Measurements from ENCODE around the gene CTXN1. TPM values are rescaled to one million over a fixed set of nuclear protein-coding genes. Genes with fewer than 3 reads are reported as not detected.
"Not testable (repeated sequence)": the region's sequence is repeated elsewhere in the genome, so short reads cannot be mapped to it uniquely, and the experiment has no call there.

The CTXN1 gene
- total RNA-seq: 5.9 TPM

DNA sequence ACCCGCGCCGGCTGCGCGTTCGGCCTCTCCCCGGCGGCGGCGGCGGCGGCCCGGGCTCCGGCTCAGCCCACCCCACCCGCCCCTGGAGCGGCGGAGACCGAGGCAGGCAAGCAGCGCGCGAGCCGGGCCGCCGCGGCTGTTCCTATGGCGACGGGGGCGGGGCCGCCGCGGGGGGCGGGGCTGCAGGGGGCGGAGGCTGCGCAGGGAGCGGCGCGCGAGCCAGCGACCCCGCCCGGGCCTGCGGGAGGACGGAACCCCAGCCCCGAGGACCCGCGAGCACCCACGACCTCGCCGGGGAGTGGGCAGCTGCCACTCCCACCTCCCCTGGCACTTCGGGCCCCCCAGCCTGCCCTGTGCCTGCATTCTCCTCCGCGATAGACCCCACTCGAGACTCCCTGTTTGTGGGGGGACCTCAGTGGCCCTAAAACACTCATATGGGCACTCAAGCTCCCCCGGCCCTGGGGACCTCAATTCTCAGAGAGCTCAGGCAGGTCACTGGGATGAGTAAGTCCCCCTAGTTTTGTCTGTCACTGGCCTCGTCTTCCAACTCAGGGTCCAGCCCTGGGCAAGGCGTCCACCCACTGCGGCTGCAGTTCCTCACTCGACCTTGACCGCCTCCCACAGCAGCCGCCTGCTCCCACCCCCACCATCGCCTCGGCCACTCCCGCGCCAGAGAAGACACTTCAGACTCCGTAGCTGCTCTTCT is at the start of gene CTXN1:
TSS of gene CTXN1 (minus strand) at position 115 of the 706 bp plus-strand sequence. CDS start 597 bp downstream, outside the sequence.
- DNase-seq (ENCODE audit: low spot score): peak; percentile 60

DNA sequence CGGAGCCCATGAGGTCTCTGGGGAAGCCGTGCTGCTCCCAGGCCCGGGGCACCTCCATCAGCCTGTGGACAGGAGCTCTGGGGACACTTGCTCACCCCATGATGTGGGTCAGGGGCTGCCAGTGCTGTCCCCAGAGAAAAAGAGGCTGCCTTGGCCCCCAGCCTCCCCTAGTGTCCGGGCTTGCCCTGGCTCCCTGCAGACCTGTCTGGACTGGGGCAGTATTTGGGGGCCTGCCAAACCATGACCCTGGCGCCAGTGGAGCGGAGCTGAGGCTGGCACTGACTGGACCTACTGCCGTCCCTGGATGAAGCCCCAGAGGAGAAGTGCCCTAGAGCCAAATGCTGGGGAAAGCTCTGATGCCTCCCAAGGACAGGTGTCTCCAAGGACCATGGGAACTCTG is 49.1 kb upstream of the CTXN1 start:
- DNase-seq (ENCODE audit: low spot score): no peak

DNA sequence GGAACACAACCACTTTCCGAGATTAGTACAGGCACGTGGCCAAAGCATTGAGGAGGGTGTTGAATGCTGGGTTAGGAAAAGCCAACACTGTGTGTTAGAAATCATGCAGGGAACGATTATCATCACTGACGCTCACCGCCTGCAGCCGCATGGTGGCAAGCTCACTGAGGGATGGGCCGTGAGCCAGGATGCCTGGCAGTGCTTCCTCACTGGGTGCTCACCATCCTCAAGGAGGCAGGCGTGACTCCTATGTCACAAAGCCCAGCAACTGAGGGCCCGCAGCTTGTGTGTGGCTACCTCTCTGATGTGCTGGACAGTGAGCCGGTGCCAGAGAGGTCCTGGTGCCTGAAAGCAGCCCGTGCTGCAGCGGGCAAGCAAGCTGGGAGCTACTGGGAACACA is 47.9 kb upstream of the CTXN1 start:
- DNase-seq (ENCODE audit: low spot score): no peak

DNA sequence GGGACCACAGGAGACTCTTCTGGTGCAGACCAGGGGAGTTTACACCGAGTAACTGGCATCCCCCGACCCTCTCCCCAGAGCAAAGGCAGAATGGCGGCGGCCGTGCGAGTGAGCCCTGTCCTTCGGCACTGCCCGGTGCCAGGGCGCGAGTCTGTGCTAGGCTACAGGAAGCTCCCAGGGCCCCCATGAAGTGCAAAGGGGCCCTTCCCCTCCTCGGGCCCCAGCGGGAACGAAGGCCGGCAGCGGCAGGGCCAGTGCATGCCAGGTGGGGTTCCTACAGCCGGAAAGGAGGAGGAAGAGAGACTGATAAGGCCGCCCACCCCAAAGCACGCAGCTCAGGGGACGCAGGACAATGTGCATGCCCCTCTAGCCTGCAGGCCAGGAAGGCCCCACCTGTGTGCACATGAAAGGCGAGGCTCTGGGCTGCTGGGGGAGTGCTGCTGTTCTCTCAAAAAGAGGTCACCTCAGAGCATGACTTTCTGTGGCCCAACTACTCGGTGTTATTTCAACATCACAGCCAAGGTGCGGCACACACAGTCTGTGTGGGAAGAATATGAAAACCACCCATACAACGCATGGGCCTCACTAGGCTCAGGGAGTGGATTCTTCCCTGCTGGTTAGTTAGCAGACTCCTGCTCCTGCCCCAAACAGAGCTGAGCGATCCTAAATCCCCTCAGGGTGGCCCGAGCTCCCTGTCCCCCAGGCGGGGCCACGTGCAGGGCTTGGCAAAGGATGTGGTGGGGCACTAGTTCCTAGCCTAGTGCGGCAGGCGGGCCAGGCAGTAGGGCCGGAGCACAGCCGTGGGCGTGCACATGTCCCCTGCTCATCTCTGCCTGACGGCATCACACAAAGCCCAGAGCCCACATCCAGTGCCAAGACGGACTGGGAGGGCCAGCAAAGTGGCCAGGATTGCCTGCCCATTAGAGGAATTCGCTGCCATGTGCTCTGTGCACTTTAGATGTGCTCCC is 45.9 kb upstream of the CTXN1 start:
- no peak for DNase-seq (ENCODE audit: low spot score)

DNA sequence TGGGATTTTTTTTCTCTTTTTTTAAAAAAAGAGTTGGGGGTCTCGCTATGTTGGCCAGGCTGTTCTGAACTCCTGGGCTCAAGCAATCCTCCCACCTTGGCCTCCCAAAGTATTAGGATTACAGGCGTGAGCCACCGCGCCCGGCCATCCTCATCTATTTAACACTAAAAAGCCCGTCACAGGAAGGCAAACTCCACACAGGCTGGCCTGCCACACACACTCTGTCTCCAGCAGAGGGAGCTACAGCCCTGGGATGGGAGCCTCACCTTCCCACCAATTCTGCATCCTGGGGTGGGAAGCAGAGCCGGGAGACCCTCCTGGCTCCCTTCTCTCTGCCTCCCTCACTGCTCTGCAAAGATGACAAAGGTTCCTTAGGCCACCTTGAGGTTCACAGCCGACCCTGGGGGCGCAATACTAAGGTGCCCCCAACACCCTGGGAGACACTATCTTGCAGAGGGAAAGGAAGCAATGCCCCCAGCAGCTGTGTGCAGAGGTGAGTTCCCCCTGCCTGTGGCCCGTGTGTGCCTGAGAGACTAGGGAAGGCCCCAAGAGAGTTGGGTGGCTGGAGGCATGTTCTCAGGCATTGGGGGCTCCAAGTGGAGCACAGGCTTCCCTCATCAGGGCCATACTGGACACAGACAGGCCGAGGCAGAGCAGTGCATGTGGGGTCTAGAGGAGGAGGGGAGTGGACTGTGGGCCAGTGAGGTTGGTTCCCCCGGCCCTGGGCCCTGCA is 44.9 kb upstream of the CTXN1 start:
- no peak for DNase-seq (ENCODE audit: low spot score)

DNA sequence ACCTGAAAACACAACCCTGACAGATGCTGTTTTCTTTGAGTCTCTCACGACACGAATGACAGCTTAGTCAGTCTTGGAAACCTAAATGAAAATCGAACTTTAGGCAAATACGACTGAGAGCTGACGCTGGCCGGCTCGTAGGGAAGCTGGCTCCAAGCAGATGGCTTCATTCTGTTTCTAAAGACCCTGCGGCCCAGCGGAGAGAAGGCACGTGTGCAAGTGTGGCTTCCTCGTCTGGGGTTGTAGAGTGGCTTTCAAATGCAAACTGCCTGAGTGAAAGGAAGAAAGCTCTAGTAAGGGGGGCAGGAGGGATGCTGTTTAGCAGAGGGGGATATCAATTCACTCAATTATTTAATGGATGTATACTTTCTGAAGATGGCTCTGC is 43.6 kb upstream of the CTXN1 start:
- no peak for DNase-seq (ENCODE audit: low spot score)

DNA sequence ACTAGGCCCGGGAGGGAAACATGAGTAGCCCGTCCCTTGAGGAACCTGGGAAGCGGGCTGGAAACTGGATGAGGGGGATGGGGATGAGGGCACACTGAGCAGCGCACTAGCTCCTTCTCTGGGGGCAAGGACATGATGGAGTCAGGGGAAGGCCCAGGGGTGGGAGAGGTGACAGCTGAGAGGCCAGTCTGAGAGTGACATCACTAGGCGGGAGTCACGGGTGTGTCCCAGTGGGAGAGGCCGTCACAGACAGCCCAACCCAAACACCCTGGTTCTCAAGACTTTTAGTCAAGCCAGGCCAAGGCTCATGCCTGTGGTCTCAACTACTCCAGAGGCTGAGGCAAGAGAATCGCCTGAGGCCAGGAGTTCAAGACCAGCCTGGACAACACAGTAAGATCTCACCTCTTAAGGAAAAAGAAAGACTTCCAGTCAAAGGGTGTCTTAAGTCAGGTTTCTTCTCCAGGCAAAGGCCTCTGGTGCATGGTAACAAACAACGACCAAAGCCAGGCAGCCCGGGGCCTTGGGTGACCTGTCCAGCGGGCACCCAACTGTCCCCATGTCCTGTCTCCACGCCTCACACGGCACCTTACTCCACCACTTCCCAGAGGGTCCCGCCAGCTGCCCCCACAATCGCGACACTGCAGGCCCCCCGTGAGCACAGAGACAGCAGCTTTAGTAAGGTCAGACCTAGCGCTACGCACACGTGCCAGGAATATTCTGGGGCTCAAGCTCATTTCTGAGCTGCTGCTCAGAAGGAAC is 43.0 kb upstream of the CTXN1 start:
- no peak for DNase-seq (ENCODE audit: low spot score)

DNA sequence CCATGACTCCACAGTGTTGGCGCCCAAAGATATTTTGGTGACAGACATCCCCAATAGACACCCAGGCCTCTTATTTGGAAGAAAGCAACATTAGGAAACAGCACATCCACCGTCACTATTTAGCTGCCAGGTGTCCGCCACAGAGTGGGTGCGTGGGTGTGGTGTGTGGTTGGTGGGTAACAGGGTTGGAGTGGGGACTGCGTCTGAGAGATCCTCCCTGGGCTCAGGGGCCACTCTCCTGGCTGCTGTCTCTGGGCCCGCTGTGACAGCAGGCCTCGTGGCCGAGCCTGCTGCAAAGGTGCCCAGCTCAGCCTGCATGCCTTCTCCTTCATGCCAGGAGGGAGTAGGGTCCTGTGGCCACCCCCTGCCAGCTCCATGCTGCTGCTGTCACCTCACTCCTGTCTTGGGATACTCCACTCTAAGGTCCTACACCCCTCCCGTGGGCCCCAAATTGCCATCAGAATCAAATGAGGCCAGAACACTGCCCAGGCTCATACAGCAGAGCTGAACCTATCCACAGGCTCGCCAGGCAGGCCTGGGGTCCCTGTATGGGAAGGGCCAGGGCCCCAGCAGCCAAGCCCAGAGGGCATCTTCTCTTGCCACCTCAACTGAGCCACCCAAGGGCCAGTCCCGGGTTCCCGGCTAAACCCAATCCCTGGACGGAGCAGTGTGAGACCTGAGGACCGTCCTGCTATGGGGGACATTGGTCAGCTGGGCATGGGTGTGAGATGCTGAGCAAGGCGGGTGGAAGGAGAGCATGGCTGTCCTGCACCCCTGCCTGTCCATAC is 42.3 kb upstream of the CTXN1 start:
- DNase-seq (ENCODE audit: low spot score): no peak

DNA sequence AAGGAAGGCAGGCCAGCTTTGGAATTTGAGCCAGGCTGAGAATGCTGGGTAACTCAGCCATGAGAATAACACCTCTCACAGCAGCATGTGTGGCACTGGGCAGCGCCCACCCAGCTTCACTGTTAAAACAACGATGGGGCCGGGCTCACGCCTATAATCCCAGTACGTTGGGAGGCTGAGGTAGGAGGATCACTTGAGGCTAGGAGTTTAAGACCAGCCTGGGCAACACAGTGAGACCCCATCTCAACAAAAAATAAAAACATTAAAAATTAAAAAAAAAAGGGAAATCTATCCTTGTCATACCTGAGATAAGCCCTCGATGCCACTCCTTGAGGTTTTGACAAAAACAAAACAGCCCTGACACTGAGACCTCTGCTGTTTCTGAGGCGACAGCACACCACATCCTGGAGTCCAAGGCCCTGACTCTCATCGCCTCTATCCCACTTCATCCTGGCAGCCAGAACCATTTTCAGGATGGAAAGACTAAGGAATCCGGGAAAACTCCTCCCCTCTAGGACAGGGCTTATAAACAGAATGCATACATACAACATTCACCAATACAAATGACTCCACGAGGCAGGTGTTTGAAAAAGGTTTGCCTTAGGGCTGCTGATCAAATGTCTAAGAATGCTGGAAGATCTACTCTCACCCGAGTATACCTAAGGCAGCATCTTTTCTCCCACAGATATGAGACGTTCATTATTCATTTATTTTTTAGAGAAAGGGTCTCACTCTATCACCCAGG is 40.2 kb upstream of the CTXN1 start:
- DNase-seq (ENCODE audit: low spot score): no peak

DNA sequence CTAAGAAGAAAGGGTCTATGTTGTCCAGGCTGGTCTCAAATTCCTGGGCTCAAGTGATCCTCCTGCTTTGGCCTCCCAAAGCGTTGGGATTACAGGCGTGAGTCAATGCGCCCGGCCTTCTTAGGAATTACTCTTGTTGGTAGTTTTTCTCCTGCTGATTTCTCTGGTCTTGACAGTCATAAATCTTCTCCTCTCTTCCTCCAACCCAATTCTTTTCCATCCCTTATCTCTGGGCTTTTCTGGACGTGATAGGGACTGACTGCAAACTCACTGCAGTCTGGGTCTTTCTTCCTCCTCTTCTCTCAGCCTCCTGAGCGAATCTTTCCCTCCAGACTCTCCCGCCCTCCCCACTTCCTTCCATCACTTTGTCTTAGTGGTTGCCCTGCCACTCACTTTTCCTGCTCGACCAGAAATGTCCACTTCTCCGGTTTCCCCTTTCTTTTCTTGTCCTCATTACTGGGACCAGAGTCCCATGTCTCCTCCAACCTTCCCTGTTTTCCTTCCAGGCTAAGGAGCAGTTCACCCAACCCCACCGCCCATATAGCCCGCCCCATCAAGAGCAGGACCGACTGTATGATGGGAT is 39.4 kb upstream of the CTXN1 start:
- no peak for DNase-seq (ENCODE audit: low spot score)

DNA sequence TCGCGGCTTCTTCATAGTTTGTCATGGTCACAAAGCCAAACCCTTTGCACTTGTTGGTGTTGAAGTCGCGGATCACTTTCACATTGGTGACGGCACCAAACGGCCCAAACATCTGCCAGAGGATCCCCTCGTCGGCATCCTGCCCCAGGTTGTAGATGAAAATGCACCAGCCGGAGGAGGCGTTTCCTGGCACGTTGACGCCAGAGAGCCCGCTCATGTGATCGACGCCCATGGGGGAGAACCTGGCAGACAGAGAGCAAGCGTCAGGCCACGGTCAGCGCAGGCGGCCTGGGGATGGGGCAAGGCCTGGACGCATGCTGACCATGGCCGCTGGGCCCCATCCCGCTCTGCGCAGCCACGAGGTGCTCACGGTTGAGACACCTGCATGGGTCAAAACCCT is 37.6 kb upstream of the CTXN1 start:
- DNase-seq (ENCODE audit: low spot score): no peak

DNA sequence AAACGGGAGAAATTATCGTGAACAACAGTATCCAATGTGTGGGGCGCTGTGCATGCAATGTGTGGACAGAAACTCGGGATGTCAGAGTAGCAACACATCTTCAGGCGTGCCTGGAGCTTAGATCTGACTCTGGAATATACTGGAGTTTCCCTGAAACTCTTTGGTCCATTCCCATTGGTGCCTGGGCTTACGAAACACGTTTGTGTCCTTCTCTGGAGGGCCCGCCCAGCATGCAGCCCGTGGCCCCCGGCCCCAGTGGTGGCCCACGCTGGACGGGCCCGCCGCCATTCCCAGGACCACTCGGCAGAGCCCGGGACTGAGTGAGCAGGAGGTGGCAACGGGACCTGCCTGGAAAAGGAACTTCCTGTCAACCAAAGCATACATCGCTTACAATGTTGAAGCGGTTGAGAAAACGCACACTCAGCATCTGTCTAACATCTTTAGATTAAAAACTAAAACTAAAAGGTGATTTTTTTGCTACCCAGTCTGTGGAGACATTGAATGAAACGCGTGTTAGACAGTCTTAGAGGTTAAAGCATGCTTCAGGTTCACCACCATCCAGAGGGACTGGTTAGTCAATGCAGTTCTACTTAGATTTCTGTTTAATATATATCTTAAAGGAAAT is 36.8 kb upstream of the CTXN1 start:
- no peak for DNase-seq (ENCODE audit: low spot score)

DNA sequence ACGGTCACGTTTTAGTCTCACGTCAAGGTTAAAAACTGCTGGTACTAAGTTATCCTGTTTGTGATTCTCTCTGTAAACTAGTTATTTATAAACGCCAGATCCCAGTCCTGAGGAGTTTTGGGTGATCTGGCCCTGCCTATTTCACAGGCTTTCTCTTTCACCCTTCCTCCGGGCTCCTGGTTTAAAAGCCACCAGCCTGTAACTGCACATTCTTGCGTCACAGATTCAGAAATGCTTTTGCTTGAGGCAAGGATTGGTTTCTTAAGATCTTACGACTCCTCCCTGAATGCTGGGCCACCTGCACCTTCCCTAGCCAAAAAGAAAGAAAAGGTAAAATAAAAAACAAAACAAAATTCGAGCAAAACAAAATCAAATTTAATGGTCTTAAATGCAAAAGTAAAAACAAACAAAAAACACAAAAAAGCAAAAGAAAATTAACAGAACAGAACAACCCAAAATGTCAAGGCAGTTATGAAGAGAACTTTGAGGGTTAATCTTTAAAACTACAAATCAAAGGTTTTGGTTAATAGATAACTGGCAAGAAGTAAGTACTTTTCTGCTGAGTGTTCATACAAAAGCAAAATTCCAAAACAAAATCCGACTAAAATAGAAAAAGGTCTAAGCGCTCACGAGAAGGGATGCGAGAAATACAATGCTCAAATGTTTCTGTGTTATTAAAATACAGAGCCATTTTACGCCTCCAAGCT is 36.1 kb upstream of the CTXN1 start:
- no peak for DNase-seq (ENCODE audit: low spot score)

DNA sequence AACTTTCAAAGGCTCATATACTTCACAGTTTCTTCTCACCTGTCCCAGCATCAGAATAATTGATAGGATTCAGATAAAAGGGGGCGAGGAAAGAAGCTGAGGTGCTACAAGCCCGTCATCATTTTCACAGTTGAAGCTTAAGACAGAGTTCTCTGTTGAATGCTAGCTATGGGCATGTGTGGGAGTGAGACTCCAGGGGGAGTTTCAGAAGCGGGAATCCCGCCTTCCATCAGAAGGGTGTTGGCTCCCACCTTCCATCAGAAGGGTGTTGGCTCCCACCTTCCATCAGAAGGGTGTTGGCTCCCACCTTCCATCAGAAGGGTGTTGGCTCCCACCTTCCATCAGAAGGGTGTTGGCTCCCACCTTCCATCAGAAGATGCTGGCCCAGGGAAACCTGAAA is 35.1 kb upstream of the CTXN1 start:
- DNase-seq (ENCODE audit: low spot score): not testable (repeated sequence)

DNA sequence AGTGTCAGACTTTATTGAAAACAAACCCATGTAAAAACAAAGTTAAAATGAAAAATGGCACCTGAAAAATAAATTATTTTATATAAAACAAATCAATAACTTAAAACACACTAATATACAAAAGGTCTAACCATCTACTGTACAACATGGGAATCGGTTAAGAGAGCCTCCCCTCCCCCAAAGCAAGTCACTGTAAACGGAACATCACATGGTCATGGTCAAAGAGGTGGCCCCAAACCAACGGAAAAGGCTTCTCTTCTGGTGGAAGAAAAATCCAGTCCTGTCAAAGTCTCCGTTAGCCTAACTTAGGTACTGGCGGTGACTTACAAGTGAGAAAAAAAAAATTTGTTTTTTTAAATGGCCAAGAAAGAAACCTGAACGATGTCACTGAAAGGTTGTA is 33.3 kb upstream of the CTXN1 start:
- no peak for DNase-seq (ENCODE audit: low spot score)

DNA sequence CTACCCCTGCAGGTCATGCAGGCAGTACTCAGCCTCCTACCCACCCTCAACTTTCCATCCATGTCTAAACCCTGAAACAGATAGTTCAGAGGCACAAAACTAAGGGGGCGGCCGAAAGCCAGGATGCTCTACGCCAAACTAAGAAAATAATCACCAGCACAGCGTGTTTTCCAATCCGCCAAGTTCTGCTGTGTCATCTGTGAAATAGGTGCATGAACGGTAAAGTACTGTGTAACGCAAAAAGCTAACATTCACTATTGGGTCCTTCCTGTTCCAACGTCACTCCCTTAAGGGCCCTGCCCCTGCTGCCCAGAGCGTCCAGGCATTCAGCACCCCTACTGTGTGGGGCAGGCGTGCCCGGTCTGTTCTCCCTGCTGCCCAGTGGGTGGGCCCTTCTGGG is 29.8 kb upstream of the CTXN1 start:
- DNase-seq (ENCODE audit: low spot score): no peak

DNA sequence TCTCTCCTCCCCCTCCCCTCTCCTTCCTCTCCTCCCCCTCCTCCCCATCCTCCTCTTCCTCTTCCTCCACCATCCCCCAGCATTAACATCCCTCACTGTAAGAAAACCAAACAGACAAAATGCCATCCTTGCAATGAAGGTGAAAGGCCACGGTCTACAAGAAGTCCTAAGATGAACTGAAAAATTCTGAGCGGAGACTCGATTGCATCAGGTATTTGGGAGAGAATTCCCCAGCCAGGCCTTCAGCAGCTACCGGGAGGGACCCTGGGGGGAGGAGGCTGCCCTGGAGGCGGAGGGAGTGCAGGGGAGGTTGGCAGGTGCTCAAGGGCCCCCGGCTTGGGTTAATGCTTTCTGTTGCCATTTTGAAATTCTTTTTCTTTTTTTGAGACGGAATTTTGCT is 27.6 kb upstream of the CTXN1 start:
- no peak for DNase-seq (ENCODE audit: low spot score)

DNA sequence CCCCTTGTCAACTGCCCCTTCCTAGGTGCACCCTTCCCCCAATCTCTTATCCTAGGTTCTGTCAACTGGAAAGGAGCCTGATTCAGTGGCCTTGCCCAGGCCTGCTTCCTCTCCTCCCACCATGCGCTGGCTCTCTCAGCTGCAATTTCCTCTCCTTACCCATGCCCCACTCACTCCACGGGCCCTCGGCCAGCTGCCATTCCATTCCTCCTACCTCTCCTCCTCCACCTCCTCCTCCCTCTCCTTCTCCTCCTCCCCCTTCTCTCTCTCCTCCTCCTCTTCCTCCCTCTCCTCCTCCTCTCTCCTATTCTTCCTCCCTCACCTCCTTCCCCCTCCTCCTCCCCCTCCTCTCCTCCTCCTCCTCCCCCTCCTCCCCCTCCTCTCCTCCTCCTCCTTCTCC is 27.1 kb upstream of the CTXN1 start:
- no peak for DNase-seq (ENCODE audit: low spot score)

DNA sequence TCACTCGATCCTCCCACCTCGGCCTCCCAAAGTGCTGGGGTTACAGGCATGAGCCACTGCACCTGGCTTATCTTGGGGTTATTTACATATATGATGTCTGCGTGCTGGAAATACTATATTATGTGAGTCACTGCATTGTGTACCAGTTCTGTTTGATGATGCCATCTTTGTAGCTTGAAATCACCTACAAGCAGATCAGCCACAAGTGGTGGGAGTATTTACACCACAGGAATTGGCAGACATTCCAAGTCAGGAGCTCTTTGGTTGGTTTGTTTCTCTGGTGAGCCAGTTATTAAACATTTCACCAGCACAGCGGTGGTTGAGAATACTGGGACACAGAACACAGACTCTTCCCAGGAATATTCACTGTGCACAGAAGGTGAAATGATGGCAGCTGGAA is 22.0 kb upstream of the CTXN1 start:
- DNase-seq (ENCODE audit: low spot score): no peak

Measured in mucosa of gallbladder (tissue), 1 donor.